Measurements from ENCODE around the gene EIF2AK2.

DNA sequence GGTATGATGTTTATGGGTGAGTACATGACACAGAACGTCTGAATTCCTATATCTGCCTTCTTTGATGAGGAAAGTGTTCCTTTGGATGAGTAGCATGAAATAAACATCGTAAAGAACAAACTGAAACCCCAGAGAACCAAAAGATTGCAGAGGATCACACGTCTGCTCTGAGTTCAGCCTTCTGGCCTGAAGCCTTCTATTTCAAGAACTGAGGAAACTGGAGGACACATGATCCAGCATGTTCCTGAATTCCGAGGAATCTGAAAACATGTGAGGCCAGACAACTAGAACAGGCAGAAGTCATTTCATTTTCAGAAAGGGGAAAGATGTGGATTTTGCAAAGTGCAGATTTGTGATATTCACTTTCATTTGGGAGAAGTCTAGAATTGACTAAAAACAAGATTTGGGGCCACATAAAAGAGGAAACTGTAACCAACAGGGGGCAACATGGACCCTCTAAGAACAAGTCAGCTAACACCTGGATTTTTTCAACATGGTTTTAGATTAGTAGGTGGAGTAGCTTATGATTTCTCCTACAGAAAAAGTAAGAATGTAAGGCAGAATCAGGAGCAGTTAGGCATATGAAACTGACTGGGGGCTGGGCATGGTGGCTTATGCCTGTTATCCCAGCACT, 23.3 kb upstream of the EIF2AK2 start:
- TF ChIP-seq, protein P1, sequence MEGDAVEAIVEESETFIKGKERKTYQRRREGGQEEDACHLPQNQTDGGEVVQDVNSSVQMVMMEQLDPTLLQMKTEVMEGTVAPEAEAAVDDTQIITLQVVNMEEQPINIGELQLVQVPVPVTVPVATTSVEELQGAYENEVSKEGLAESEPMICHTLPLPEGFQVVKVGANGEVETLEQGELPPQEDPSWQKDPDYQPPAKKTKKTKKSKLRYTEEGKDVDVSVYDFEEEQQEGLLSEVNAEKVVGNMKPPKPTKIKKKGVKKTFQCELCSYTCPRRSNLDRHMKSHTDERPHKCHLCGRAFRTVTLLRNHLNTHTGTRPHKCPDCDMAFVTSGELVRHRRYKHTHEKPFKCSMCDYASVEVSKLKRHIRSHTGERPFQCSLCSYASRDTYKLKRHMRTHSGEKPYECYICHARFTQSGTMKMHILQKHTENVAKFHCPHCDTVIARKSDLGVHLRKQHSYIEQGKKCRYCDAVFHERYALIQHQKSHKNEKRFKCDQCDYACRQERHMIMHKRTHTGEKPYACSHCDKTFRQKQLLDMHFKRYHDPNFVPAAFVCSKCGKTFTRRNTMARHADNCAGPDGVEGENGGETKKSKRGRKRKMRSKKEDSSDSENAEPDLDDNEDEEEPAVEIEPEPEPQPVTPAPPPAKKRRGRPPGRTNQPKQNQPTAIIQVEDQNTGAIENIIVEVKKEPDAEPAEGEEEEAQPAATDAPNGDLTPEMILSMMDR (IDR thresholded peaks at IDR 0.05) = no peak
- TF ChIP-seq POLR2A (IDR thresholded peaks at IDR 0.05) (no peak), POLR2AphosphoS5 (IDR thresholded peaks at IDR 0.05) (no peak)
